Panc1 (cell line): ENCODE data around the gene CNKSR3.

Experiments used
- CTCF ChIP-seq: fragments of 450-650 bp; IDR thresholded peaks from 2 replicates; pipeline ENCODE4 v1.5.1; 2017; ENCODE audit warnings: mild to moderate bottlenecking
- POLR2AphosphoS5 ChIP-seq: IDR thresholded peaks from 2 replicates; pipeline ENCODE4 v1.6.1; 2012; ENCODE audit warnings: mild to moderate bottlenecking, low read depth, low read length, moderate library complexity
- REST ChIP-seq, 2 experiments: IDR thresholded peaks; 2 replicates each; pipeline ENCODE4 v1.6.1; 2011 to 2012; ENCODE audit warnings: low read depth in 2 of 2, control low read depth in 1 of 2, low read length in 1 of 2, mild to moderate bottlenecking in 1 of 2, moderate library complexity in 1 of 2; ENCODE audit not compliant: insufficient read depth in 1 of 2
- SIN3A ChIP-seq: IDR thresholded peaks from 2 replicates; pipeline ENCODE4 v1.6.1; 2012; ENCODE audit warnings: low read depth, mild to moderate bottlenecking, low read length, moderate library complexity, borderline replicate concordance; ENCODE audit not compliant: insufficient read depth
- TCF7L2 ChIP-seq: IDR thresholded peaks from 2 replicates; pipeline ENCODE4 v1.6.1; 2011; ENCODE audit warnings: mild to moderate bottlenecking, low read depth, low read length, inconsistent platforms

DNA sequence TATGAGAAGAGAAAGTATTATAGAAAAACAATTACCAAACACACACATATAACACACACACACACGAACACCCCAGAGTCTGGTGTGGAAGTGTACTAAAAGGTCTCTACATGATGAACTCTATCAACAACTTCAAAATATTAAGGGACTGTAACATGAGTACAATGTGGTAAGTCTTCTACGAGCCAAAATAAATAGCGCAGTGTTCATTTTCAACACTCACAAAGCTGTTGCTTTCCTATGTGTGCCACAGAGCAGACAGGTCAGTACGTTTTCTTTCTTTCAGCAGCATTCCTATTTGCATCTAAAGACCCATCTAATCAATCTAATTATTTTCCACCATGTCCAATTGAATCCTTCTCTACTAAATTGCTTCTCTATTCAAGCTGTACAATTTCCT lies 12.1 kb upstream of the CNKSR3 start:
- TF ChIP-seq REST (IDR thresholded peaks at IDR 0.05; ENCODE audit: insufficient read depth in 1 of 2, low read depth in 2 of 2, low read length in 1 of 2) (no peak), CTCF (no peak), POLR2AphosphoS5 (no peak), TCF7L2 (no peak), SIN3A (no peak)
